ENCODE measurements around the gene SERPINA5. TPM values are rescaled to one million over a fixed set of nuclear protein-coding genes. Genes with fewer than 3 reads are reported as not detected.

Gene SERPINA5
- total and polyA plus RNA-seq, 2 donors (not counting 1 experiment from before 2014, with no cell fraction given), result not detected

DNA sequence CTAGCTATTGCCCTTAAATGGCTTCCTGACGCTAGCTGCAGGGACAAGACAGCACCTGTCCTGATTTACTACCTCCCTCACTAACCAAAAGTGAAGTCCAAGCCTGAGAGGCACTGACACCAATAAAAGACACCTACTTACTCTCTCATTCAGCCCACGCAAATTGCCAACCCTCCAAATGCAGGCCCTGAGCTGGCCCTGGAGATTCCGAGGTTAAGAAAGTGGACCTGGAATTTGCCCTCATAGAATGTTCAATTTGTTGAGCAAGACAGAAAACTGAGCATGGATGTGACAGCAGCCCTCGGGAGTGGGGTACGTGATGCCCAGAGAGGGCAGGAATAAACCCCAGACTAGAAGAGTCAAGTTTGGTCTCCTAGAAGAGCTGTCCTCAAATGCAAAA lies 47.4 kb downstream of the SERPINA5 start:
- 79% methylated on average over 4 of the region's 5 CpGs for WGBS (ENCODE audit: insufficient coverage)
- DNase-seq, result no peak
- H3K4me1 ChIP-seq (ENCODE audit: control insufficient read depth in 2 of 2, insufficient read depth in 2 of 2, low read length in 2 of 2), result no peaks in the 10 kb centered on the region

GRCh38 chr14:94630396-94630795 lies 49.2 kb downstream of the SERPINA5 start:
- CTCF ChIA-PET, result no interaction called here
- DNase-seq (no peak), ATAC-seq (ENCODE audit: low read depth) (no peak)
- Mint-ChIP-seq H3K9me3 (ENCODE audit: insufficient read depth) (no peaks in the 10 kb centered on the region), H3K4me3 (no peak overlapping the region), H3K27ac (no peak overlapping the region), H3K4me1 (no peaks in the 10 kb centered on the region), H3K27me3 (peaks cover 9% of the 10 kb centered on the region)
- H3K4me1 ChIP-seq (ENCODE audit: control insufficient read depth in 2 of 2, insufficient read depth in 2 of 2, low read length in 2 of 2), result no peaks in the 10 kb centered on the region
- H3K79me2 ChIP-seq (ENCODE audit: control insufficient read depth, insufficient read depth, low read length), result no peaks in the 10 kb centered on the region
- TF ChIP-seq EZH2 (IDR thresholded peaks at IDR 0.05; ENCODE audit: borderline replicate concordance, insufficient read depth, low read depth, low read length, poor library complexity, severe bottlenecking), result no peak
- TF ChIP-seq, protein P1, sequence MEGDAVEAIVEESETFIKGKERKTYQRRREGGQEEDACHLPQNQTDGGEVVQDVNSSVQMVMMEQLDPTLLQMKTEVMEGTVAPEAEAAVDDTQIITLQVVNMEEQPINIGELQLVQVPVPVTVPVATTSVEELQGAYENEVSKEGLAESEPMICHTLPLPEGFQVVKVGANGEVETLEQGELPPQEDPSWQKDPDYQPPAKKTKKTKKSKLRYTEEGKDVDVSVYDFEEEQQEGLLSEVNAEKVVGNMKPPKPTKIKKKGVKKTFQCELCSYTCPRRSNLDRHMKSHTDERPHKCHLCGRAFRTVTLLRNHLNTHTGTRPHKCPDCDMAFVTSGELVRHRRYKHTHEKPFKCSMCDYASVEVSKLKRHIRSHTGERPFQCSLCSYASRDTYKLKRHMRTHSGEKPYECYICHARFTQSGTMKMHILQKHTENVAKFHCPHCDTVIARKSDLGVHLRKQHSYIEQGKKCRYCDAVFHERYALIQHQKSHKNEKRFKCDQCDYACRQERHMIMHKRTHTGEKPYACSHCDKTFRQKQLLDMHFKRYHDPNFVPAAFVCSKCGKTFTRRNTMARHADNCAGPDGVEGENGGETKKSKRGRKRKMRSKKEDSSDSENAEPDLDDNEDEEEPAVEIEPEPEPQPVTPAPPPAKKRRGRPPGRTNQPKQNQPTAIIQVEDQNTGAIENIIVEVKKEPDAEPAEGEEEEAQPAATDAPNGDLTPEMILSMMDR (IDR thresholded peaks at IDR 0.05), result no peak
- intact Hi-C loops (cut with micrococcal nuclease), result no loop called here
- H3K27ac ChIP-seq (ENCODE audit: low read length in 2 of 2), result no peak overlapping the region
- H4K20me1 ChIP-seq (ENCODE audit: control insufficient read depth, insufficient read depth, low read length, poor library complexity, severe bottlenecking), result no peaks in the 10 kb centered on the region
- H3K27me3 ChIP-seq (replicated peaks in 1 of 4; ENCODE audit: control extremely low read depth in 1 of 4, control insufficient read depth in 3 of 4, insufficient read depth in 4 of 4, low read length in 3 of 4), result no peaks in the 10 kb centered on the region
- H3K4me2 ChIP-seq (replicated peaks; ENCODE audit: low read depth, low read length, poor library complexity, severe bottlenecking), result no peak overlapping the region
- no CpG with 5 or more reads among the region's 4 CpGs for WGBS (ENCODE audit: insufficient coverage)
- H3K4me3 ChIP-seq (ENCODE audit: control extremely low read depth in 1 of 5, extremely low read depth in 1 of 5, insufficient read depth in 1 of 5, low read depth in 2 of 5, low read length in 4 of 5), result no peak overlapping the region
- POLR2A ChIA-PET, result no interaction called here
- peaks cover 0 to 14% (median 0%) of the 10 kb centered on the region in 3 donors for H3K9me3 ChIP-seq (ENCODE audit: control extremely low read depth in 1 of 3, control insufficient read depth in 2 of 3, insufficient read depth in 1 of 3, low read length in 2 of 3)
- H3K9ac ChIP-seq (ENCODE audit: low read length), result no peak overlapping the region
- H2AFZ ChIP-seq (ENCODE audit: insufficient read depth, low read depth, low read length, poor library complexity, severe bottlenecking), result no peak overlapping the region
- H3K36me3 ChIP-seq (replicated peaks in 1 of 2; ENCODE audit: control extremely low read depth in 1 of 2, control insufficient read depth in 1 of 2, extremely low read depth in 1 of 2, insufficient read depth in 2 of 2, low read length in 1 of 2), result no peaks in the 10 kb centered on the region

More for the DNA sequence above, 47.4 kb downstream of the SERPINA5 start:
- ChIA-PET POLR2A (no interaction called here), CTCF (no interaction called here)
- Histone ChIP-seq H3K79me2 (ENCODE audit: control insufficient read depth, insufficient read depth, low read length) (no peaks in the 10 kb centered on the region), H3K27ac (ENCODE audit: low read length in 2 of 2) (no peak overlapping the region), H3K9me3 (ENCODE audit: control extremely low read depth in 1 of 3, control insufficient read depth in 2 of 3, insufficient read depth in 1 of 3, low read length in 2 of 3) (peaks cover 0 to 20% (median 0%) of the 10 kb centered on the region in 3 donors), H3K4me3 (ENCODE audit: control extremely low read depth in 1 of 5, extremely low read depth in 1 of 5, insufficient read depth in 1 of 5, low read depth in 2 of 5, low read length in 4 of 5) (no peak overlapping the region), H3K27me3 (replicated peaks in 1 of 4; ENCODE audit: control extremely low read depth in 1 of 4, control insufficient read depth in 3 of 4, insufficient read depth in 4 of 4, low read length in 3 of 4) (no peaks in the 10 kb centered on the region), H4K20me1 (ENCODE audit: control insufficient read depth, insufficient read depth, low read length, poor library complexity, severe bottlenecking) (no peaks in the 10 kb centered on the region), H3K9ac (ENCODE audit: low read length) (no peak overlapping the region), H3K36me3 (replicated peaks in 1 of 2; ENCODE audit: control extremely low read depth in 1 of 2, control insufficient read depth in 1 of 2, extremely low read depth in 1 of 2, insufficient read depth in 2 of 2, low read length in 1 of 2) (no peaks in the 10 kb centered on the region), H2AFZ (ENCODE audit: insufficient read depth, low read depth, low read length, poor library complexity, severe bottlenecking) (no peak overlapping the region), H3K4me2 (replicated peaks; ENCODE audit: low read depth, low read length, poor library complexity, severe bottlenecking) (no peak overlapping the region)
- H3K9me3 Mint-ChIP-seq (ENCODE audit: insufficient read depth), result no peaks in the 10 kb centered on the region
- no peak for ATAC-seq (ENCODE audit: low read depth)
- no peak overlapping the region for H3K4me3 Mint-ChIP-seq
- no peaks in the 10 kb centered on the region for H3K4me1 Mint-ChIP-seq
- no peaks in the 10 kb centered on the region for H3K27me3 Mint-ChIP-seq
- intact Hi-C loops (cut with micrococcal nuclease), result no loop called here
- H3K27ac Mint-ChIP-seq, result no peak overlapping the region
- TF ChIP-seq, protein P1 (IDR thresholded peaks at IDR 0.05), result no peak
- TF ChIP-seq EZH2 (IDR thresholded peaks at IDR 0.05; ENCODE audit: borderline replicate concordance, insufficient read depth, low read depth, low read length, poor library complexity, severe bottlenecking), result no peak
